Measurements from ENCODE around the gene ITGA3. TPM values are rescaled to one million over a fixed set of nuclear protein-coding genes. Genes with fewer than 3 reads are reported as not detected.

The ITGA3 gene
- total RNA-seq, 1 experiment from 2014 or later, result 22.5 TPM

DNA sequence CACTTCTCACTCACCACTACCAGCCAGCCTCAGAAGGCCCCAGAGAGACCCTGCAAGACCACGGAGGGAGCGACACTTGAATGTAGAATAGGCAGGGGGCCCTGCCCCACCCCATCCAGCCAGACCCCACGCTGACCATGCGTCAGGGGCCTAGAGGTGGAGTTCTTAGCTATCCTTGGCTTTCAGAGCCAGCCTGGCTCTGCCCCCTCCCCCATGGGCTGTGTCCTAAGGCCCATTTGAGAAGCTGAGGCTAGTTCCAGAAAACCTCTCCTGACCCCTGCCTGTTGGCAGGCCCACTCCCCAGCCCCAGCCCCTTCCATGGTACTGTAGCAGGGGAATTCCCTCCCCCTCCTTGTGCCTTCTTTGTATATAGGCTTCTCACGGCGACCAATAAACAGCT, 34.2 kb downstream of the ITGA3 start:
- Histone ChIP-seq H4K5ac (ENCODE audit: insufficient read length, low read depth, low read length) (no peak overlapping the region), H3K23me2 (ENCODE audit: insufficient read length, low read depth, low read length, poor library complexity, severe bottlenecking) (peaks cover 6% of the 10 kb centered on the region), H3K27ac (ENCODE audit: insufficient read length, low read depth, low read length) (no peak overlapping the region), H3K79me1 (ENCODE audit: insufficient read depth, low read depth, low read length, poor library complexity, severe bottlenecking) (no peaks in the 10 kb centered on the region), H2BK15ac (ENCODE audit: low read depth, low read length) (no peak overlapping the region), H3K14ac (ENCODE audit: insufficient read depth, low read length) (no peak overlapping the region), H3T11ph (ENCODE audit: low read length) (no peak overlapping the region), H3K4me2 (ENCODE audit: insufficient read depth, insufficient read length, low read length) (no peak overlapping the region), H3K23ac (ENCODE audit: insufficient read length, low read depth, low read length) (no peak overlapping the region), H2BK5ac (ENCODE audit: insufficient read length, low read length) (no peak overlapping the region), H2BK120ac (ENCODE audit: low read depth, low read length, poor library complexity, severe bottlenecking) (no peak overlapping the region), H4K91ac (ENCODE audit: insufficient read length, low read depth, low read length) (no peak overlapping the region), H3K9me3 (ENCODE audit: control insufficient read depth, low read depth, low read length) (no peaks in the 10 kb centered on the region), H2BK20ac (ENCODE audit: low read depth, low read length, poor library complexity, severe bottlenecking) (no peak overlapping the region), H2AK5ac (ENCODE audit: insufficient read length, low read length) (no peak overlapping the region), H3K27me3 (ENCODE audit: insufficient read depth, low read length) (no peaks in the 10 kb centered on the region), H3K56ac (ENCODE audit: insufficient read length, low read depth, low read length) (no peak overlapping the region), H3K79me2 (ENCODE audit: insufficient read depth, low read length) (no peaks in the 10 kb centered on the region), H3K4ac (ENCODE audit: low read depth, low read length) (no peak overlapping the region), H4K20me1 (ENCODE audit: control insufficient read depth, insufficient read depth, insufficient read length) (no peaks in the 10 kb centered on the region), H3K18ac (ENCODE audit: insufficient read length, low read depth, low read length) (no peak overlapping the region), H2BK12ac (ENCODE audit: insufficient read length, low read depth, low read length) (no peak overlapping the region), H3K9ac (ENCODE audit: extremely low read depth, insufficient read length, low read length) (no peak overlapping the region), H2AFZ (ENCODE audit: low read length) (no peak overlapping the region), H4K8ac (replicated peaks; ENCODE audit: insufficient read length, low read depth, low read length) (no peak overlapping the region), H3K4me1 (ENCODE audit: insufficient read depth, low read length) (no peaks in the 10 kb centered on the region)
- DNase-seq, result no peak
- H3K36me3 Mint-ChIP-seq (ENCODE audit: insufficient read depth in 1 of 3, low read depth in 3 of 3), result no peaks in the 10 kb centered on the region
- H3K4me3 Mint-ChIP-seq, result no peak overlapping the region
- WGBS (ENCODE audit: extremely low coverage, insufficient read length, low lambda C conversion rate), result no CpG with 5 or more reads among the region's 6 CpGs
- TF ChIP-seq CTCF (conservative IDR thresholded peaks at IDR 0.05), result no peak
- peaks cover 2% of the 10 kb centered on the region; the same call in 1 of the 2 replicates for H3K27me3 Mint-ChIP-seq (ENCODE audit: low read depth)
- H3K9me3 Mint-ChIP-seq, result no peaks in the 10 kb centered on the region
- H3K4me1 Mint-ChIP-seq, result peaks cover 9 to 13% of the 10 kb centered on the region in 2 experiments
- peak overlapping the region in 1 of 3 experiments; percentile 88; a peak in 2 of 7 replicates for H3K27ac Mint-ChIP-seq
